Measurements from ENCODE around the gene PEX5L. TPM values are rescaled to one million over a fixed set of nuclear protein-coding genes. Genes with fewer than 3 reads are reported as not detected.

PEX5L gene
- total and polyA plus RNA-seq, 9 donors: 0.30 to 8.6 (median 1.1) TPM

- intact Hi-C loops (cut with DNase I): no loop called here
- no peak for DNase-seq
Measured at GRCh38 chr3:179885950-179886349, 150.8 kb downstream of the PEX5L start.

GRCh38 chr3:179884136-179884535, 152.6 kb downstream of the PEX5L start:
- 60 to 72% (median 67%) methylated on average over 1 of the region's 1 CpG for WGBS, 3 donors
- intact Hi-C loops (cut with DNase I): no loop called here
- H3K9me3 ChIP-seq: no peaks in the 10 kb centered on the region
- no peak overlapping the region for H3K27ac ChIP-seq
- no peak for TF ChIP-seq EP300 (IDR thresholded peaks at IDR 0.05)
- TF ChIP-seq, protein P1, sequence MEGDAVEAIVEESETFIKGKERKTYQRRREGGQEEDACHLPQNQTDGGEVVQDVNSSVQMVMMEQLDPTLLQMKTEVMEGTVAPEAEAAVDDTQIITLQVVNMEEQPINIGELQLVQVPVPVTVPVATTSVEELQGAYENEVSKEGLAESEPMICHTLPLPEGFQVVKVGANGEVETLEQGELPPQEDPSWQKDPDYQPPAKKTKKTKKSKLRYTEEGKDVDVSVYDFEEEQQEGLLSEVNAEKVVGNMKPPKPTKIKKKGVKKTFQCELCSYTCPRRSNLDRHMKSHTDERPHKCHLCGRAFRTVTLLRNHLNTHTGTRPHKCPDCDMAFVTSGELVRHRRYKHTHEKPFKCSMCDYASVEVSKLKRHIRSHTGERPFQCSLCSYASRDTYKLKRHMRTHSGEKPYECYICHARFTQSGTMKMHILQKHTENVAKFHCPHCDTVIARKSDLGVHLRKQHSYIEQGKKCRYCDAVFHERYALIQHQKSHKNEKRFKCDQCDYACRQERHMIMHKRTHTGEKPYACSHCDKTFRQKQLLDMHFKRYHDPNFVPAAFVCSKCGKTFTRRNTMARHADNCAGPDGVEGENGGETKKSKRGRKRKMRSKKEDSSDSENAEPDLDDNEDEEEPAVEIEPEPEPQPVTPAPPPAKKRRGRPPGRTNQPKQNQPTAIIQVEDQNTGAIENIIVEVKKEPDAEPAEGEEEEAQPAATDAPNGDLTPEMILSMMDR (IDR thresholded peaks at IDR 0.05): no peak
- TF ChIP-seq POLR2A (IDR thresholded peaks at IDR 0.05): no peak
- H3K4me3 ChIP-seq: no peak overlapping the region
- H3K4me1 ChIP-seq (ENCODE audit: insufficient read depth): no peaks in the 10 kb centered on the region
- H3K27me3 ChIP-seq: no peaks in the 10 kb centered on the region
- no peak for DNase-seq
- H3K36me3 ChIP-seq: no peaks in the 10 kb centered on the region

More at GRCh38 chr3:179885950-179886349, 150.8 kb downstream of the PEX5L start:
- Histone ChIP-seq H3K4me1 (ENCODE audit: insufficient read depth) (no peaks in the 10 kb centered on the region), H3K4me3 (no peak overlapping the region), H3K36me3 (no peaks in the 10 kb centered on the region), H3K9me3 (no peaks in the 10 kb centered on the region), H3K27me3 (no peaks in the 10 kb centered on the region), H3K27ac (no peak overlapping the region)
- WGBS, 3 donors: 71 to 85% (median 76%) methylated on average over 2 of the region's 2 CpGs
- TF ChIP-seq POLR2A (IDR thresholded peaks at IDR 0.05) (no peak), EP300 (IDR thresholded peaks at IDR 0.05) (no peak)
- TF ChIP-seq, protein P1 (IDR thresholded peaks at IDR 0.05): no peak

DNA sequence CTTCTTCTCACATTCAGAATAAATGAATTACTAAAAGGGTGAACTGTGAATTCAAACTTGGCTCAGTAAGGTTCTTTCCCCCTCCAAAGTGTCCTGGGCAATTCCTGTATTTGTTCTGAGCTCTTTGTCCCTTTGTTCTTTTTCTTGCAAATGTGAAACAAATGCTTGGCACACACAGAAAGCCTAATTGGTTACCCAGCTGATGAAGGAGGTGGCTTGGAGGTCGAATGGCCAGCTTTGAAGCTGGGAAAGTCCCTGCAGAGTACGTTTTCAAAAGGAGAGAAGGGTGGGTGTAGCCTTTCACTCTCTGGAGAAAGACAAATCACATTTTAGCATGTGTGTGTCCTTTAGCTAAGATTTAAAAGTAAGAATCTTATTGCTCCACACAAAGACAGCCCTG, 154.4 kb downstream of the PEX5L start:
- no peaks in the 10 kb centered on the region for H3K9me3 ChIP-seq
- no peaks in the 10 kb centered on the region for H3K27me3 ChIP-seq
- H3K4me3 ChIP-seq: no peak overlapping the region
- TF ChIP-seq, protein P1 (IDR thresholded peaks at IDR 0.05): no peak
- TF ChIP-seq POLR2A (IDR thresholded peaks at IDR 0.05): no peak
- TF ChIP-seq EP300 (IDR thresholded peaks at IDR 0.05): no peak
- no peak overlapping the region for H3K27ac ChIP-seq
- no peaks in the 10 kb centered on the region for H3K4me1 ChIP-seq (ENCODE audit: insufficient read depth)
- no peaks in the 10 kb centered on the region for H3K36me3 ChIP-seq
- intact Hi-C loops (cut with DNase I): no loop called here
- WGBS, 3 donors: 15 to 20% (median 16%) methylated on average over 2 of the region's 2 CpGs
- no peak for DNase-seq

DNA sequence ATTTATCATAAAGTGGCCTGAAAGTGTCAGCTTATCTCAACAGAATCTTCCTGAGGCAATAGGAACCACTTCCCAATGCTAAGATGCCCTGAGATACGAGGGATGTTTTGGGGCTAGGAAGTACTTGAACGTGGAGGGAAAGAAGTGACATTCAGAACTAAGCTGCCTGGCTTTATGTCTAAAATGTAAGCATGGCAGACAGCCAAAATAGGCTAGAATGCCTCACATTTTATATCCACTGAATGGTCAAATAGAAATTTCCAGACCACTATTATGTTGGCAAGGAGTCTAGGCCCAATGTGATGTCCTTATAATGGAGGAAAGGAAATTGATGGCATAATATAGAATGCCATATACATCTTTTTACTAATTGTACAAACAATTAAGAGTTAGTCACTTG, 154.9 kb downstream of the PEX5L start:
- no peak for DNase-seq
- H3K36me3 ChIP-seq: no peaks in the 10 kb centered on the region
- H3K4me1 ChIP-seq (ENCODE audit: insufficient read depth): no peaks in the 10 kb centered on the region
- H3K9me3 ChIP-seq: no peaks in the 10 kb centered on the region
- no peak overlapping the region for H3K4me3 ChIP-seq
- no peaks in the 10 kb centered on the region for H3K27me3 ChIP-seq
- intact Hi-C loops (cut with DNase I): no loop called here
- WGBS, 3 donors: 43 to 54% (median 50%) methylated on average over 2 of the region's 2 CpGs
- no peak overlapping the region for H3K27ac ChIP-seq
- TF ChIP-seq EP300 (IDR thresholded peaks at IDR 0.05) (no peak), POLR2A (IDR thresholded peaks at IDR 0.05) (no peak)
- TF ChIP-seq, protein P1 (IDR thresholded peaks at IDR 0.05): no peak
